GM23338 (cell line): Measurements from ENCODE around the gene LRCH2.

Experiments
- CREB1 ChIP-seq: fragments of 250-450 bp; sonication (Bioruptor Pico); IDR thresholded peaks from 2 replicates; pipeline ENCODE4 v1.5.0; 2020; ENCODE audit warnings: low read depth, mild to moderate bottlenecking, moderate library complexity
- EZH2 ChIP-seq: fragments of 200-600 bp; sonication (generic); IDR thresholded peaks from one replicate; pipeline ENCODE4 v1.8.0; 2017; ENCODE audit warnings: antibody characterized with exemption, mild to moderate bottlenecking, low read depth; ENCODE audit not compliant: unreplicated experiment
- EZH2phosphoT487 ChIP-seq: fragments of 200-600 bp; sonication (generic); IDR thresholded peaks from one replicate; pipeline ENCODE4 v1.8.1; 2018; ENCODE audit warnings: antibody characterized with exemption; ENCODE audit not compliant: unreplicated experiment
- JUNB ChIP-seq: IDR thresholded peaks from one replicate; pipeline ENCODE4 v1.6.1; 2016; ENCODE audit warnings: antibody characterized with exemption; ENCODE audit not compliant: unreplicated experiment
- POLR2AphosphoS5 ChIP-seq: IDR thresholded peaks from 2 replicates; pipeline ENCODE4 v1.6.1; 2016; ENCODE audit warnings: antibody characterized with exemption, low read depth
- STAT1 ChIP-seq: IDR thresholded peaks from one replicate; pipeline ENCODE4 v1.6.1; 2016; ENCODE audit warnings: antibody characterized with exemption; ENCODE audit not compliant: unreplicated experiment
- ZNF114 ChIP-seq: fragments of 250-450 bp; sonication (Bioruptor Pico); IDR thresholded peaks from 2 replicates; pipeline ENCODE4 v1.5.0; 2020; ENCODE audit warnings: mild to moderate bottlenecking, moderate library complexity
- ZNF331 ChIP-seq: fragments of 250-450 bp; sonication (Bioruptor Pico); IDR thresholded peaks from 2 replicates; pipeline ENCODE4 v1.5.0; 2020; ENCODE audit warnings: low read depth, mild to moderate bottlenecking, moderate library complexity
- TF ChIP-seq, protein P1 (sequence below): IDR thresholded peaks from one replicate; pipeline ENCODE4 v1.6.1; 2018; ENCODE audit warnings: antibody characterized with exemption; ENCODE audit not compliant: unreplicated experiment
- TF ChIP-seq, protein P2 (sequence below), 2 experiments: fragments of 200-600 bp in 1 of 2; sonication (generic) in 1 of 2; conservative IDR thresholded peaks; 2 replicates each; pipeline versions ENCODE4 v1.5.1 to v1.6.1; 2016 to 2017; ENCODE audit warnings: antibody characterized with exemption in 2 of 2, low read depth in 2 of 2, mild to moderate bottlenecking in 2 of 2, moderate library complexity in 1 of 2
- TF ChIP-seq, protein P3 (sequence below): IDR thresholded peaks from 2 replicates; pipeline ENCODE4 v1.6.1; 2016; ENCODE audit warnings: antibody characterized with exemption
- TF ChIP-seq, protein P4 (sequence below): fragments of 250-450 bp; sonication (Bioruptor Pico); IDR thresholded peaks from 2 replicates; pipeline ENCODE4 v1.5.0; 2020; ENCODE audit warnings: mild to moderate bottlenecking, moderate library complexity

DNA sequence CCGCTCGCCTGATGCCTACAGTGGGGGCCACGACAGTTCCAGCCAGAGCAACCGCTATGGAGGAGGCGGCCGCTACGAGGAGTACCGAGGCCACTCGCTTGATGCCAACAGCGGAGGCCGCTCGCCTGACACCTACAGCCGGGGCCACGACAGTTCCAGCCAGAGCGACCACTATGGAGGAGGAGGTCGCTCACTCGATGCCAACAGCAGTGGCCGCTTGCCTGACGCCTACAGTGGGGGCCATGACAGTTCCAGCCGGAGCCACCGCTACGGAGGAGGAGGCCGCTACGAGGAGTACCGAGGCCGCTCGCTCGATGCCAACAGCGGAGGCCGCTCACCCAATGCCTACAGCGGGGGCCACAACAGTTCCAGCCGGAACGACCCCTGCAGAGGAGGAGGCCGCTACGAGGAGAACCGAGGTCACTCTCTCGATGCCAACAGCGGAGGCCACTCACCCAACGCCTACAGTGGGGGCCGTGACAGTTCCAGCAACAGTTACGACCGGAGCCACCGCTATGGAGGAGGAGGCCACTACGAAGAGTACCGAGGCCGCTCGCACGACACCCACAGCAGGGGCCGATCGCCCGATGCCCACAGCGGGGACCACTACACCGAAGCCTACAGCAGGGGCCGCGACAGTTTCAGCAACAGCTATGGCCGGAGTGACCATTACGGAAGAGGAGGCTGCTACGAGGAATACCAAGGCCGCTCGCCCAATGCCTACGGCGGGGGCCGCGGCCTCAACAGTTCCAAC lies 42.2 kb downstream of the LRCH2 start:
- TF ChIP-seq, protein P1, sequence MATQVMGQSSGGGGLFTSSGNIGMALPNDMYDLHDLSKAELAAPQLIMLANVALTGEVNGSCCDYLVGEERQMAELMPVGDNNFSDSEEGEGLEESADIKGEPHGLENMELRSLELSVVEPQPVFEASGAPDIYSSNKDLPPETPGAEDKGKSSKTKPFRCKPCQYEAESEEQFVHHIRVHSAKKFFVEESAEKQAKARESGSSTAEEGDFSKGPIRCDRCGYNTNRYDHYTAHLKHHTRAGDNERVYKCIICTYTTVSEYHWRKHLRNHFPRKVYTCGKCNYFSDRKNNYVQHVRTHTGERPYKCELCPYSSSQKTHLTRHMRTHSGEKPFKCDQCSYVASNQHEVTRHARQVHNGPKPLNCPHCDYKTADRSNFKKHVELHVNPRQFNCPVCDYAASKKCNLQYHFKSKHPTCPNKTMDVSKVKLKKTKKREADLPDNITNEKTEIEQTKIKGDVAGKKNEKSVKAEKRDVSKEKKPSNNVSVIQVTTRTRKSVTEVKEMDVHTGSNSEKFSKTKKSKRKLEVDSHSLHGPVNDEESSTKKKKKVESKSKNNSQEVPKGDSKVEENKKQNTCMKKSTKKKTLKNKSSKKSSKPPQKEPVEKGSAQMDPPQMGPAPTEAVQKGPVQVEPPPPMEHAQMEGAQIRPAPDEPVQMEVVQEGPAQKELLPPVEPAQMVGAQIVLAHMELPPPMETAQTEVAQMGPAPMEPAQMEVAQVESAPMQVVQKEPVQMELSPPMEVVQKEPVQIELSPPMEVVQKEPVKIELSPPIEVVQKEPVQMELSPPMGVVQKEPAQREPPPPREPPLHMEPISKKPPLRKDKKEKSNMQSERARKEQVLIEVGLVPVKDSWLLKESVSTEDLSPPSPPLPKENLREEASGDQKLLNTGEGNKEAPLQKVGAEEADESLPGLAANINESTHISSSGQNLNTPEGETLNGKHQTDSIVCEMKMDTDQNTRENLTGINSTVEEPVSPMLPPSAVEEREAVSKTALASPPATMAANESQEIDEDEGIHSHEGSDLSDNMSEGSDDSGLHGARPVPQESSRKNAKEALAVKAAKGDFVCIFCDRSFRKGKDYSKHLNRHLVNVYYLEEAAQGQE = no peak
- TF ChIP-seq, protein P2, sequence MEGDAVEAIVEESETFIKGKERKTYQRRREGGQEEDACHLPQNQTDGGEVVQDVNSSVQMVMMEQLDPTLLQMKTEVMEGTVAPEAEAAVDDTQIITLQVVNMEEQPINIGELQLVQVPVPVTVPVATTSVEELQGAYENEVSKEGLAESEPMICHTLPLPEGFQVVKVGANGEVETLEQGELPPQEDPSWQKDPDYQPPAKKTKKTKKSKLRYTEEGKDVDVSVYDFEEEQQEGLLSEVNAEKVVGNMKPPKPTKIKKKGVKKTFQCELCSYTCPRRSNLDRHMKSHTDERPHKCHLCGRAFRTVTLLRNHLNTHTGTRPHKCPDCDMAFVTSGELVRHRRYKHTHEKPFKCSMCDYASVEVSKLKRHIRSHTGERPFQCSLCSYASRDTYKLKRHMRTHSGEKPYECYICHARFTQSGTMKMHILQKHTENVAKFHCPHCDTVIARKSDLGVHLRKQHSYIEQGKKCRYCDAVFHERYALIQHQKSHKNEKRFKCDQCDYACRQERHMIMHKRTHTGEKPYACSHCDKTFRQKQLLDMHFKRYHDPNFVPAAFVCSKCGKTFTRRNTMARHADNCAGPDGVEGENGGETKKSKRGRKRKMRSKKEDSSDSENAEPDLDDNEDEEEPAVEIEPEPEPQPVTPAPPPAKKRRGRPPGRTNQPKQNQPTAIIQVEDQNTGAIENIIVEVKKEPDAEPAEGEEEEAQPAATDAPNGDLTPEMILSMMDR (conservative IDR thresholded peaks at IDR 0.05; ENCODE audit: low read depth in 2 of 2) = no peak
- TF ChIP-seq POLR2AphosphoS5 (no peak), EZH2 (no peak), STAT1 (no peak), CREB1 (CRISPR knock-in tag) (no peak), JUNB (no peak), EZH2phosphoT487 (no peak), ZNF331 (CRISPR knock-in tag) (no peak), ZNF114 (CRISPR knock-in tag) (no peak)
- TF ChIP-seq, protein P3, sequence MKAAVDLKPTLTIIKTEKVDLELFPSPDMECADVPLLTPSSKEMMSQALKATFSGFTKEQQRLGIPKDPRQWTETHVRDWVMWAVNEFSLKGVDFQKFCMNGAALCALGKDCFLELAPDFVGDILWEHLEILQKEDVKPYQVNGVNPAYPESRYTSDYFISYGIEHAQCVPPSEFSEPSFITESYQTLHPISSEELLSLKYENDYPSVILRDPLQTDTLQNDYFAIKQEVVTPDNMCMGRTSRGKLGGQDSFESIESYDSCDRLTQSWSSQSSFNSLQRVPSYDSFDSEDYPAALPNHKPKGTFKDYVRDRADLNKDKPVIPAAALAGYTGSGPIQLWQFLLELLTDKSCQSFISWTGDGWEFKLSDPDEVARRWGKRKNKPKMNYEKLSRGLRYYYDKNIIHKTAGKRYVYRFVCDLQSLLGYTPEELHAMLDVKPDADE = no peak
- TF ChIP-seq, protein P4, sequence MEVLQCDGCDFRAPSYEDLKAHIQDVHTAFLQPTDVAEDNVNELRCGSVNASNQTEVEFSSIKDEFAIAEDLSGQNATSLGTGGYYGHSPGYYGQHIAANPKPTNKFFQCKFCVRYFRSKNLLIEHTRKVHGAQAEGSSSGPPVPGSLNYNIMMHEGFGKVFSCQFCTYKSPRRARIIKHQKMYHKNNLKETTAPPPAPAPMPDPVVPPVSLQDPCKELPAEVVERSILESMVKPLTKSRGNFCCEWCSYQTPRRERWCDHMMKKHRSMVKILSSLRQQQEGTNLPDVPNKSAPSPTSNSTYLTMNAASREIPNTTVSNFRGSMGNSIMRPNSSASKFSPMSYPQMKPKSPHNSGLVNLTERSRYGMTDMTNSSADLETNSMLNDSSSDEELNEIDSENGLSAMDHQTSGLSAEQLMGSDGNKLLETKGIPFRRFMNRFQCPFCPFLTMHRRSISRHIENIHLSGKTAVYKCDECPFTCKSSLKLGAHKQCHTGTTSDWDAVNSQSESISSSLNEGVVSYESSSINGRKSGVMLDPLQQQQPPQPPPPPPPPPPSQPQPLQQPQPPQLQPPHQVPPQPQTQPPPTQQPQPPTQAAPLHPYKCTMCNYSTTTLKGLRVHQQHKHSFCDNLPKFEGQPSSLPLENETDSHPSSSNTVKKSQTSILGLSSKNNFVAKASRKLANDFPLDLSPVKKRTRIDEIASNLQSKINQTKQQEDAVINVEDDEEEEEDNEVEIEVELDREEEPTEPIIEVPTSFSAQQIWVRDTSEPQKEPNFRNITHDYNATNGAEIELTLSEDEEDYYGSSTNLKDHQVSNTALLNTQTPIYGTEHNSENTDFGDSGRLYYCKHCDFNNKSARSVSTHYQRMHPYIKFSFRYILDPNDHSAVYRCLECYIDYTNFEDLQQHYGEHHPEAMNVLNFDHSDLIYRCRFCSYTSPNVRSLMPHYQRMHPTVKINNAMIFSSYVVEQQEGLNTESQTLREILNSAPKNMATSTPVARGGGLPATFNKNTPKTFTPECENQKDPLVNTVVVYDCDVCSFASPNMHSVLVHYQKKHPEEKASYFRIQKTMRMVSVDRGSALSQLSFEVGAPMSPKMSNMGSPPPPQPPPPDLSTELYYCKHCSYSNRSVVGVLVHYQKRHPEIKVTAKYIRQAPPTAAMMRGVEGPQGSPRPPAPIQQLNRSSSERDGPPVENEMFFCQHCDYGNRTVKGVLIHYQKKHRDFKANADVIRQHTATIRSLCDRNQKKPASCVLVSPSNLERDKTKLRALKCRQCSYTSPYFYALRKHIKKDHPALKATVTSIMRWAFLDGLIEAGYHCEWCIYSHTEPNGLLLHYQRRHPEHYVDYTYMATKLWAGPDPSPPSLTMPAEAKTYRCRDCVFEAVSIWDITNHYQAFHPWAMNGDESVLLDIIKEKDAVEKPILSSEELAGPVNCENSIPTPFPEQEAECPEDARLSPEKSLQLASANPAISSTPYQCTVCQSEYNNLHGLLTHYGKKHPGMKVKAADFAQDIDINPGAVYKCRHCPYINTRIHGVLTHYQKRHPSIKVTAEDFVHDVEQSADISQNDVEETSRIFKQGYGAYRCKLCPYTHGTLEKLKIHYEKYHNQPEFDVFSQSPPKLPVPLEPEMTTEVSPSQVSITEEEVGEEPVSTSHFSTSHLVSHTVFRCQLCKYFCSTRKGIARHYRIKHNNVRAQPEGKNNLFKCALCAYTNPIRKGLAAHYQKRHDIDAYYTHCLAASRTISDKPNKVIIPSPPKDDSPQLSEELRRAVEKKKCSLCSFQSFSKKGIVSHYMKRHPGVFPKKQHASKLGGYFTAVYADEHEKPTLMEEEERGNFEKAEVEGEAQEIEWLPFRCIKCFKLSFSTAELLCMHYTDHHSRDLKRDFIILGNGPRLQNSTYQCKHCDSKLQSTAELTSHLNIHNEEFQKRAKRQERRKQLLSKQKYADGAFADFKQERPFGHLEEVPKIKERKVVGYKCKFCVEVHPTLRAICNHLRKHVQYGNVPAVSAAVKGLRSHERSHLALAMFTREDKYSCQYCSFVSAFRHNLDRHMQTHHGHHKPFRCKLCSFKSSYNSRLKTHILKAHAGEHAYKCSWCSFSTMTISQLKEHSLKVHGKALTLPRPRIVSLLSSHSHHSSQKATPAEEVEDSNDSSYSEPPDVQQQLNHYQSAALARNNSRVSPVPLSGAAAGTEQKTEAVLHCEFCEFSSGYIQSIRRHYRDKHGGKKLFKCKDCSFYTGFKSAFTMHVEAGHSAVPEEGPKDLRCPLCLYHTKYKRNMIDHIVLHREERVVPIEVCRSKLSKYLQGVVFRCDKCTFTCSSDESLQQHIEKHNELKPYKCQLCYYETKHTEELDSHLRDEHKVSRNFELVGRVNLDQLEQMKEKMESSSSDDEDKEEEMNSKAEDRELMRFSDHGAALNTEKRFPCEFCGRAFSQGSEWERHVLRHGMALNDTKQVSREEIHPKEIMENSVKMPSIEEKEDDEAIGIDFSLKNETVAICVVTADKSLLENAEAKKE (CRISPR knock-in tag) = no peak
